ENCODE results near the gene DCHS2.

Gene DCHS2

GRCh38 chr4:154366956-154367355, 124.6 kb downstream of the DCHS2 start:
- Histone ChIP-seq H3K4me3 (ENCODE audit: low read depth in 1 of 2, low read length in 2 of 2) (no peak overlapping the region), H3K9me3 (ENCODE audit: low read length) (no peaks in the 10 kb centered on the region), H3K9ac (ENCODE audit: low read length) (no peak overlapping the region), H3K36me3 (ENCODE audit: insufficient read depth, low read length) (no peaks in the 10 kb centered on the region), H3K27ac (ENCODE audit: low read depth, low read length) (no peak overlapping the region), H3K27me3 (ENCODE audit: control insufficient read depth in 1 of 2, insufficient read depth in 2 of 2, low read length in 2 of 2) (no peaks in the 10 kb centered on the region), H3K4me1 (ENCODE audit: insufficient read depth, low read length) (peaks cover 22% of the 10 kb centered on the region)

DNA sequence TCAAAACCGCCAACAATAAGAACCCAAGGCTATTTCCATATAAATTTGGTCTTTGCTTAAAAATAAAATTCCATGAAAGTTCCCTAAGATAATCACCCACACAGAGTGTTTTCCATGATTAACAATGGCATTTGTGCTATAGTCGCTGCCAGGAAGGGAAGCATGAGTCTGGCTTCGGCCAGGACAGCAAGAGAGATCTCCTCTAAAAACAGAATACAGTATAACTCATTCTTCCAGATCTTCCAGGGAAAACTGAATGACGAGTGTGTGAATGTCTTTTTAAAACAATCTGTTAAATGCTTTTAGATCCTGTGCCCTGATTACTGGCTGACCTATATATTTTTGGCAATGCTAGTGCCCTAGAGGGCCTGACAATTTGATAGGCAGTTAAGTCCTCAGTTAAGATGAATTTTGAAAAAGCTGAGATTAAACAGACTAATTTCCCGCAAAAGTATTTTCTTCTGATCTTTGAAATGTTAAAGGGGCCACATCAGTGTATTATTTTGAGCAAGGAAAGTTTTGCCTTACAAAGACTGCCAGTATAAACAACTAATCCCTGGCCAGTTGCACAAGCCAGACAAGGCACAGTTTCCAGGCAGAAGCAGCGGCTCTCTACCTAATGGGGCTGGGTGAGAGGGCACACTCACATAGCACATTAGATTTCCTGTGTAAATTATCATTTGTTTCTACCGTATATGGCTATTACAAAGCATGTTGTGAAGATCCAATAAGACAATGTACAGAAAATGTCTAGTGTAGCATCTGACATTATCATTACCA, 127.3 kb downstream of the DCHS2 start:
- Histone ChIP-seq H3K9me3 (ENCODE audit: low read length) (no peaks in the 10 kb centered on the region), H3K4me1 (ENCODE audit: insufficient read depth, low read length) (peaks cover 22% of the 10 kb centered on the region), H3K4me3 (ENCODE audit: low read depth in 1 of 2, low read length in 2 of 2) (peak overlapping the region in 1 of 2 donors; percentile 21), H3K9ac (ENCODE audit: low read length) (no peak overlapping the region), H3K36me3 (ENCODE audit: insufficient read depth, low read length) (no peaks in the 10 kb centered on the region), H3K27me3 (ENCODE audit: control insufficient read depth in 1 of 2, insufficient read depth in 2 of 2, low read length in 2 of 2) (no peaks in the 10 kb centered on the region), H3K27ac (ENCODE audit: low read depth, low read length) (peak overlapping the region; percentile 1)

GRCh38 chr4:154361450-154361849, 130.1 kb downstream of the DCHS2 start:
- Histone ChIP-seq H3K9me3 (ENCODE audit: low read length) (no peaks in the 10 kb centered on the region), H3K9ac (ENCODE audit: low read length) (no peak overlapping the region), H3K4me3 (ENCODE audit: low read depth in 1 of 2, low read length in 2 of 2) (no peak overlapping the region), H3K27me3 (ENCODE audit: control insufficient read depth in 1 of 2, insufficient read depth in 2 of 2, low read length in 2 of 2) (no peaks in the 10 kb centered on the region), H3K36me3 (ENCODE audit: insufficient read depth, low read length) (no peaks in the 10 kb centered on the region), H3K27ac (ENCODE audit: low read depth, low read length) (no peak overlapping the region), H3K4me1 (ENCODE audit: insufficient read depth, low read length) (peaks cover 13% of the 10 kb centered on the region)

DNA sequence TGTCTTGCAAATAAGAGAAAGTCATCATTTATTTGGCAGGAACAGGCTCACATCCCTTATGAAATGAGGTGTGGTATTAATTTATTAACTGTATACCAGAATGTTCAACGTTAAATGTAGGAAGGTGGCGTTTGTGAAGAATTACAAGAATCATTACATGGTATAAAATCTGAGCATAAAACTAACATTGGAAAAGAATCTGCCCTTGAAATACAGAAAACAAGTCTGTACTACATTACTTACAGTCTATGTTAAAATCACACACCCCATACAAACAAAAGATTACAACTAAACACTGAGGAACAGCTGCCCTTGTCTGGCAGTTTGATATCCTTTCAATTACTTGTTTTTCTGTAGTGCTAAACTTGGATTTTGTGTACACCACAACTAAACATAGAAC, 131.1 kb downstream of the DCHS2 start:
- H3K36me3 ChIP-seq (ENCODE audit: insufficient read depth, low read length), result no peaks in the 10 kb centered on the region
- no peak overlapping the region for H3K4me3 ChIP-seq (ENCODE audit: low read depth in 1 of 2, low read length in 2 of 2)
- H3K27ac ChIP-seq (ENCODE audit: low read depth, low read length), result no peak overlapping the region
- H3K9me3 ChIP-seq (ENCODE audit: low read length), result no peaks in the 10 kb centered on the region
- no peaks in the 10 kb centered on the region for H3K27me3 ChIP-seq (ENCODE audit: control insufficient read depth in 1 of 2, insufficient read depth in 2 of 2, low read length in 2 of 2)
- peaks cover 12% of the 10 kb centered on the region for H3K4me1 ChIP-seq (ENCODE audit: insufficient read depth, low read length)
- no peak overlapping the region for H3K9ac ChIP-seq (ENCODE audit: low read length)

GRCh38 chr4:154354883-154355282, 136.7 kb downstream of the DCHS2 start:
- Histone ChIP-seq H3K9me3 (ENCODE audit: low read length) (no peaks in the 10 kb centered on the region), H3K27ac (ENCODE audit: low read depth, low read length) (no peak overlapping the region), H3K27me3 (ENCODE audit: control insufficient read depth in 1 of 2, insufficient read depth in 2 of 2, low read length in 2 of 2) (no peaks in the 10 kb centered on the region), H3K36me3 (ENCODE audit: insufficient read depth, low read length) (no peaks in the 10 kb centered on the region), H3K4me1 (ENCODE audit: insufficient read depth, low read length) (no peaks in the 10 kb centered on the region), H3K9ac (ENCODE audit: low read length) (no peak overlapping the region), H3K4me3 (ENCODE audit: low read depth in 1 of 2, low read length in 2 of 2) (no peak overlapping the region)

GRCh38 chr4:154349829-154350228, 141.8 kb downstream of the DCHS2 start:
- Histone ChIP-seq H3K4me3 (ENCODE audit: low read depth in 1 of 2, low read length in 2 of 2) (no peak overlapping the region), H3K36me3 (ENCODE audit: insufficient read depth, low read length) (no peaks in the 10 kb centered on the region), H3K9me3 (ENCODE audit: low read length) (no peaks in the 10 kb centered on the region), H3K4me1 (ENCODE audit: insufficient read depth, low read length) (no peaks in the 10 kb centered on the region), H3K27me3 (ENCODE audit: control insufficient read depth in 1 of 2, insufficient read depth in 2 of 2, low read length in 2 of 2) (no peaks in the 10 kb centered on the region), H3K27ac (ENCODE audit: low read depth, low read length) (no peak overlapping the region), H3K9ac (ENCODE audit: low read length) (no peak overlapping the region)

- Histone ChIP-seq H3K27ac (ENCODE audit: low read depth, low read length) (no peak overlapping the region), H3K9ac (ENCODE audit: low read length) (no peak overlapping the region), H3K9me3 (ENCODE audit: low read length) (no peaks in the 10 kb centered on the region), H3K36me3 (ENCODE audit: insufficient read depth, low read length) (no peaks in the 10 kb centered on the region), H3K27me3 (ENCODE audit: control insufficient read depth in 1 of 2, insufficient read depth in 2 of 2, low read length in 2 of 2) (no peaks in the 10 kb centered on the region), H3K4me3 (ENCODE audit: low read depth in 1 of 2, low read length in 2 of 2) (no peak overlapping the region), H3K4me1 (ENCODE audit: insufficient read depth, low read length) (no peaks in the 10 kb centered on the region)
Measured at GRCh38 chr4:154348657-154349056, 142.9 kb downstream of the DCHS2 start.

DNA sequence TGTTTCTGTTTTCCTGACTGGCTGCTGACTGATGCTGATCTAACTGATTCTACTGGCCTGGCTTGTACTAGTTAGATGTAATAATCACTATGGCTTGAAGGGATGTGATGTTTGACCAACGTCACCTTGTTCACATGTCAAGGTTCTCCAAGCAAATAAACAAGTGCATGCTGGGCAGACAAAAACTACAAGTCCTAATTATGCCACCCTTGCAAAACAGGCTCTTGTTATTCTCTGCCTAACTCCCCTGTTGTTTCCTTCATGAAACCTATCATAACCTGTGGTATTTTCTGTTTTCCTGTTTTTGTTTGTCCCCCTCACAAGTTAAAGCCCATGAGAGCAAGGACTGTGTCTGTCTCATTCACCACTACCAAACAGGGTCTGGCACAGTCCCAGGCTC, 146.2 kb downstream of the DCHS2 start:
- no peak overlapping the region for H3K27ac ChIP-seq (ENCODE audit: low read depth, low read length)
- no peak overlapping the region for H3K9ac ChIP-seq (ENCODE audit: low read length)
- H3K9me3 ChIP-seq (ENCODE audit: low read length), result no peaks in the 10 kb centered on the region
- no peaks in the 10 kb centered on the region for H3K27me3 ChIP-seq (ENCODE audit: control insufficient read depth in 1 of 2, insufficient read depth in 2 of 2, low read length in 2 of 2)
- H3K4me1 ChIP-seq (ENCODE audit: insufficient read depth, low read length), result no peaks in the 10 kb centered on the region
- H3K36me3 ChIP-seq (ENCODE audit: insufficient read depth, low read length), result no peaks in the 10 kb centered on the region
- H3K4me3 ChIP-seq (ENCODE audit: low read depth in 1 of 2, low read length in 2 of 2), result no peak overlapping the region

DNA sequence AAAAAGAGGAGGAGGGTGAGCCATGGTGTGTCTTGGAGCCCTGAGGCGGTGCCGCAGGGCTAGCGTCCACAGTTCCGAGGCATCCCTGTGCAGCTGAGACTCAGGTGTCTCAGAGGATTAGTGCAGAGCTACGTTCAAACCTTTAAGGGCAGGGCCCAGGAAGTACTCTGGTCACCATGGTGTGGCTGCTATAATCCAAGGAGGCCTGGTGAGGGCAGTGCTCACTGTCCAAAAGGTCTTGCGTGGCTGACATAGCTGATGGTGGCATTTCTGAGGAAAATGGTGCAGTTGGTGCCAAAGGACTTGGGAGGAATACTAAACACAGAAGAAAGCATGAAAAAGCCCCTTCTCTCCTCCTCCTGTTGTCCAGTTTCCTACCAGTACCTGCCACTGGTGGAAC, 146.9 kb downstream of the DCHS2 start:
- H3K4me1 ChIP-seq (ENCODE audit: insufficient read depth, low read length), result no peaks in the 10 kb centered on the region

GRCh38 chr4:154343651-154344050, 147.9 kb downstream of the DCHS2 start:
- H3K27me3 ChIP-seq (ENCODE audit: control insufficient read depth in 1 of 2, insufficient read depth in 2 of 2, low read length in 2 of 2), result no peaks in the 10 kb centered on the region
- no peak overlapping the region for H3K27ac ChIP-seq (ENCODE audit: low read depth, low read length)
- no peak overlapping the region for H3K4me3 ChIP-seq (ENCODE audit: low read depth in 1 of 2, low read length in 2 of 2)
- no peaks in the 10 kb centered on the region for H3K4me1 ChIP-seq (ENCODE audit: insufficient read depth, low read length)
- no peaks in the 10 kb centered on the region for H3K9me3 ChIP-seq (ENCODE audit: low read length)
- no peaks in the 10 kb centered on the region for H3K36me3 ChIP-seq (ENCODE audit: insufficient read depth, low read length)
- no peak overlapping the region for H3K9ac ChIP-seq (ENCODE audit: low read length)

More for the DNA sequence above, 146.9 kb downstream of the DCHS2 start:
- Histone ChIP-seq H3K27ac (ENCODE audit: low read depth, low read length) (no peak overlapping the region), H3K36me3 (ENCODE audit: insufficient read depth, low read length) (no peaks in the 10 kb centered on the region), H3K27me3 (ENCODE audit: control insufficient read depth in 1 of 2, insufficient read depth in 2 of 2, low read length in 2 of 2) (no peaks in the 10 kb centered on the region), H3K4me3 (ENCODE audit: low read depth in 1 of 2, low read length in 2 of 2) (no peak overlapping the region), H3K9me3 (ENCODE audit: low read length) (no peaks in the 10 kb centered on the region), H3K9ac (ENCODE audit: low read length) (no peak overlapping the region)

- Histone ChIP-seq H3K4me3 (ENCODE audit: low read depth in 1 of 2, low read length in 2 of 2) (no peak overlapping the region), H3K36me3 (ENCODE audit: insufficient read depth, low read length) (no peaks in the 10 kb centered on the region), H3K27me3 (ENCODE audit: control insufficient read depth in 1 of 2, insufficient read depth in 2 of 2, low read length in 2 of 2) (no peaks in the 10 kb centered on the region), H3K27ac (ENCODE audit: low read depth, low read length) (no peak overlapping the region), H3K4me1 (ENCODE audit: insufficient read depth, low read length) (no peaks in the 10 kb centered on the region), H3K9me3 (ENCODE audit: low read length) (no peaks in the 10 kb centered on the region), H3K9ac (ENCODE audit: low read length) (no peak overlapping the region)
Measured at GRCh38 chr4:154341448-154341847, 150.2 kb downstream of the DCHS2 start.

- Histone ChIP-seq H3K4me1 (ENCODE audit: insufficient read depth, low read length) (peaks cover 5% of the 10 kb centered on the region), H3K27me3 (ENCODE audit: control insufficient read depth in 1 of 2, insufficient read depth in 2 of 2, low read length in 2 of 2) (no peaks in the 10 kb centered on the region), H3K27ac (ENCODE audit: low read depth, low read length) (no peak overlapping the region), H3K4me3 (ENCODE audit: low read depth in 1 of 2, low read length in 2 of 2) (no peak overlapping the region), H3K9me3 (ENCODE audit: low read length) (no peaks in the 10 kb centered on the region), H3K36me3 (ENCODE audit: insufficient read depth, low read length) (no peaks in the 10 kb centered on the region), H3K9ac (ENCODE audit: low read length) (no peak overlapping the region)
Measured at GRCh38 chr4:154335588-154335987, 156.0 kb downstream of the DCHS2 start.
